Activated gamma-delta T cell (primary cell): ENCODE data around the gene NOC4L.

Experiments
- DNase-seq: peaks from one replicate; lab custom pipeline; 2025; lab: John Stamatoyannopoulos, UW

Gene NOC4L

DNA sequence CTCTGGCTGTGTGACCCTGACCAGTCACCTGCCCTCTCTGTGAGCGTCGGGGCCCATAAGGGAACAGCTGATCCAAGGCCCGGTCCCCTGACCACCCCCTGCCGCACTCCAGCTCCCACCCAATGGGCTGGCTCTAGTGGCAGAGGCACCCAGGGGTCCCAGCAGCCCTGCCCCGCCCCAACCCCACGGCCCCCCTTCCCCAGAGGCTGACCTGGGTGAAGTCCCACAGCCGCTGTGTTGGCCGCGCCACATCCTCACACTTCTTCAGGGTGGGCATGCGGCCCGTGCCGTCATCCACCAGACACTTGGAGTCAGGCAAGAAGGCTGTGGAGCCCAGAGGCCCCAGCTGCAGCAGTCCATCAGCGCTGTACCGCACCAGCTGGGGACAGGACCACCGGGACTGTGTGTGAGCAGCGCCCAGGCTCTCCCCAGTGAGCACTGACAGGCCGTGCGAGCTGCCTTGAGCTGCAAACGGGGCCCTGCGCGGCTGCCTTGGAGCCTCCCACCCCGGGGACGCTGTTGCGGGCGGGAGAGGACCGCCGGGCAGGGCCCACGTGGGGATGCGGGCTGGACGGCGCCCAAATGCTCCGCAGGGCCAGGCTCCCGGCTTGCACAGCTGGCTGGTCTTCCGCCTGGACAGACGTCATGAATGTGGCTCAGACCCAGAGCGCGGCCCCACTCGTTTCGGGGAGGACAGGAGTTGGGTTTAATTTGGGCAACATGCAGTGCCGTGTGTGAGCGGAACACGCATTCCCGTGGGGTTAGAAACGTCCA, 53.5 kb downstream of the NOC4L start:
- DNase-seq = no peak

DNA sequence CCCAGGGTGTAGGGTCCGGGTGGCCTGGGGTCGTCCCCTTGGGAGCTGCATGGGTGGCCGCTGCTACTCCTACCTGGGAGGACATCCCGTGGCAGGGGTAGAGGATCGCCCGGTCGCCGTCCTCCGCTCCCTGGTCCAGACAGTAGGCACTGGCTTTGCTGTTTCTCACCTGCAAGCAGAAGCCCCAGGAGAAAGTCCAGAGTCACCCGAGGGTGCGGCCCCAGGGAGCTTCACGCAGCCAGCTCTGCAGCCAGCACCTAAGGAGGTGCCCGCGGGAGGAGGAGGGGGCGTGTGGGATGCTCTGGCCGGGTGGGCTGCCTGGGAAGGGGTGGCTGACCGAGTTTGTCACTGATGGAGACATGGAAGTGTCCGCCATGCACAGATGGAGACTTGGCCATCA, 54.8 kb downstream of the NOC4L start:
- DNase-seq = no peak

DNA sequence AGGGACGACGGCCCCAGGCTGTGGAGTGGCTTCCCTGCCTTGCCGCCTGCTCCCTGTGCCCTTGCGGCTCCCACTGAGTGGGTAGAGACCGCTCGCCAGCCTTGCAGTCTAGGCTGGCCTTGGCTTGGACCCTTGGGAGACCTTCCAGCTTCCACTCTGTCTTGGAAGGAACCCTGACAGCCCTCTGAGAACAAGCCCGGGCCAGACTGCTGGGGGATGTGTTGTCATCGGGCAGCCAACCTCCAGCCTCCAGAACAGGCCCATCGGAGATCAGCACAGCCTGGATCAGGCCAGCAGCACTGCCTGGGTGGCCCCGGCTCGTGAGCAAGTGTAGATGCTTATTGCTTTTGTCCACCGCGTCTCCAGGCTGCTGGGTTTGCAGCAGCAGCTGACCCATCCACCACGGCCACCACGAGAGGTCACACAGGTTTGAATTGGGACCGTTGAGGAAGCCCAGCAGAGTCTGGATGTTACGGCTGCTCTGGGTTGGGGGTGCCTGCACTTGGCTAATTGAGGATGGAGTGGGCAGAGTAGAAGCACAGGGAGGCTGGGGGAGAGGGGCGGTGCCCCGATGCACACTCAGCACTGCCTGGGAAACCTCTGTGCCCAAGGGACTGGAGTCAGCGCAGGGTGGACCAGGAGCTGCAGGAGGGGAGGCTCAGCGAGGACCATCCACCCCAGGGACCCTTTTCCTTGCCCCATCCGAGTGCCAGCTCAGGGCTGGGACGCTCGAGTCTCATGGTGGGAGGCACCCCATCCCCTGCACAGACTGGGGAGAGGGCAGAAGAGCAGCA, 55.5 kb downstream of the NOC4L start:
- no peak for DNase-seq

DNA sequence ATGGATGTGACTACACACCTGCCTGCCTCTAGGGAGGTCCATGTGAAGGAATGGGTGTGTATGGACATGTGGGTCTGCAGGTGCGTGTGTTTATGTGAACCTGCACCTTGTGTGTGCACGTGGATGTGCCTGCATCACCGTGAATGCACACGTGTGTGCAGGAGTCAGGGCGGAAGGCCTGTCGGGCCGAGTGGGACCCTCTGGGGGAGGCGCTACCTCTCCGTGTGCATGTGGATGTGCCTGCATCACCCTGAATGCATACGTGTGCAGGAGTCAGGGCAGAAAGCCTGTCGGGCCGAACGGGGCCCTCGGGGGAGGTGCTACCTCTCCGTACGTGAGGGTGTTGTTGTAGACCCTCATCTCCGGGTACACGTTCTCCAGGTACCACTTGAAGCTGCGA, 56.5 kb downstream of the NOC4L start:
- no peak for DNase-seq

DNA sequence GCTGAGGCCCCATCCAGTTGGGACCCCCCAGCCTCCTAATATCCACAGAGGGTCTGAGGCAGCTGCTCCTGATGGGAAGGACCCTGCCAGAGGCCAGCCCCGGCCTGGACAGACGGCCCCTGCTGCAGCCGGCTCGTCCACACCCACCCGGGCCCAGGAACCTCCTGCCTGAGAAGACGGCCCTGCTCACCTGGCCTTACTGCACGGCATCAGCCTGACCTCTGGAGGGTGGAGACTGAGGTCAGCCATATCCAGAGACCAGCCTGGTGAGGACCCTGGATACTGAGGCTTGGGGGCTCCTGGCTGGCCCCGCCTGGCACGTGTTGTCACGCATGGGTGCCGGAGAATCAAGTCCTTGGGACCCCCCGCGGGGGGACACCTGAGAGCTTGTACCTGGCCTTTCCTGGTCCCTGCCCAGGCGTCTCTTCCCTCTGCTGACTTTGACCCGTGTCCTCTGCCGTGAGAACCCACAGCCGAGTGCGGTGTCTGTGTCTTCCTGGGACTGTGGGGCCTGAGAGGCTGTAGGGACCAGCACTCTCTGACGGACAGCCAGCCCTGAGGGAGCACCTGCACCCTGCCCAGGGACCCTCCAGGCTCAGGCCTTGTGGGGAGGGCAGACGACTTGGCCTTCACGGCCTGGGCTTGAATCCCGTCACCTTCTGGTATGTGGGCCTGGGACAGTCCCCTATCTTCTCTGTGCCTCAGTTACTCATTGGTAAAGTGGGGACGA, 57.3 kb downstream of the NOC4L start:
- DNase-seq = no peak
